Stromal cell of bone marrow (primary cell): ENCODE data around the gene AFG1L.
"Not testable (repeated sequence)": the region's sequence is repeated elsewhere in the genome, so short reads cannot be mapped to it uniquely, and the experiment has no call there.

Experiments used
- DNase-seq: peaks from one replicate; pipeline ENCODE4 v3.0.0-alpha.2; 2012; ENCODE audit warnings: low read depth

AFG1L gene

DNA sequence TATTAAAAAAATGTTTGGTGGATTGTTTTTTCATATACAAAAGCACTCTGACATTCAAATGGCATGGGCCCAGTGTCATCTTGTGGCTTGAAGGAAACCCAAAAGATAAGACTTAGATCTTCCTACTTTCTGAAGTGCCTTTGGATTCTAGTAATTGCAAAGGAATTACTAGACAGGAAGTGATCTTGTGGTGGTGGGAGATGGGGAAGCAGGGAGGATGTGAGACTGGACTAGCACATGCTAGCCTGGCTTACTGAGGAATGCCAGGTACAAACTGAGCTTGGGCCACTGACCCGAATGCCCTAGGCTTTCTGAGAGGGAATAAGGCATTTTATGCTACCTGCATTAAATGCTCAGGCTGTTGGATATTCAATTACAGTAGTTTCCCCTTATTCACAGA, 59.0 kb downstream of the AFG1L start:
- no peak for DNase-seq

DNA sequence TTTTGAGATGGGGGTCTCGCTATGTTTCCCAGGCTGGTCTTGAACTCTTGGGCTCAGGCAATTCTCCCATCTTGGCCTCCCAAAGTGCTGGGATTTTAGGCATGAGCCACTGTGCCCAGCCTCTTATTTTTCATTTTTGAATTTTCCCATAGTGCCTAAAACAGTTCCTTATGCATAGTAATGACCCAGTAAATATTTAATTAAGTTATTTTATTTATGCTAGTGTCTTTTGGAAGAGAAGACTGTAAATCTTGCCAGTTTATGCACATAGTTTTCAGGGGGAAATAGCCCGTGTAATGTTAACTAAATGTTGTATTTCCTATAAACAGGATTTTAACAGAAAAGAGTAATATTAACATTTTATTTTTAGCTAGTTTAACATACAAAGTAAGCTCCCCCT, 60.3 kb downstream of the AFG1L start:
- no peak for DNase-seq

DNA sequence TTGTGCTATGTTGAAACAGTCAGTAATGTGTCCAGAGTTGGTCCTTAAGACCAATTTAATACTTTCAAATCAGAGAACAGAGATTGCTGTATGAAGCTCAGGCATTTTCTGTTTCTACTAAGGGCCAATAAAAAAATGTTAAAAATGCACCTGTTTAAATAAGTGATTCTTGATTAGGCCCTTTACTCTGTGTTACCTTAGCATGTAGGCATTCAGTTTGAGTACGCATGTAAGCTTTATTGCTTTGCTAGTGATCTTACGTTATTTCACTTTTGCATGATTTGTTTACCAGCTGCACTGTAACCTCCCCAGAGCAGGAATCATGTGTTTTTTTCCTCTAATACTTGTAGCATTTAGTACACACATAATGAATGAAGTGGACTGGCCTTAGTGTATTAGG, 61.0 kb downstream of the AFG1L start:
- DNase-seq, result no peak

DNA sequence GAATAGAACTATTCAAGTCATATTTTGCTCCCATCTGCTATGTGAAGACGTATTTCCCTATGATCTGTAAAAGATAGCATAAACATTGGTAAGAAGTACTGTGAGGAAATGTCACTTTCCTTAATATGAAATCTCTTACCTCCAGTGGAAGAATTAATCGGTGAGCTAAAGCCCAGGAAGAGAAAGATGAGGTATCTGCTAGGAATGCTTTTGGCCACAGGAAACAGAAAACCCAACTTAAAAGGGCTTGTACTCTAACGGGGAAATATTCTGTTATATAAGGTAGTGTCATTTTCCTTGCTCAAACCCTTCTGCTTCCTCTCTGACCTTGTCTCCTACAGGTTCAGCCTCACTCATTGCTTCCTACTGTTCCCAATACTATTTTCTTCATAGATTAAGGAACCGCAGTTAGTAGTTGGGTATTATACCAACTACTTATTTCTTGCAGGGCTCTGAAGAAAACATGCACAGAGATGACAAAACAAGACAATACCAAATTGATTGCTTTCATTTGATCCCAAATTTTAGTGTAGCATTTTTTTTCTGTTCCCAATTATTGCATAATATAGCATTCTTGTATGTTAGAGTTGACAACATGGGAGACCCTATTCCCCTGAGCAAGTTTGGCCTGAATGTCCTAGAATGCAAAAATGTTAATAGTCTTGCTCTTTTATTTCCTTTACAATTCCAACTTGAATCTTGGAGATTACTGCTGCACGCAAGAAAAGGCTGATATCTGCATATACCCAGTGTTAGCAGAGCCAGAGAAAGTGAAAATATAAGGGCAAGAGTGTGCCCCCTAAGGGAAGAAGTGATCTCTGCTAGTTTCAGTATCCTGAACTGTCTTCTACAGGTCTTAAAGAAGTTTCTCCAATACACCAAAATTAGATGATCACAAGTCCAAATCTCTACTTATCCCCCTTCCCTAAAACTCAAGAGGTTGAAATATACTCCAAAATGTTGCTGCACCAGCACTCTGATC, 65.3 kb downstream of the AFG1L start:
- DNase-seq, result no peak

DNA sequence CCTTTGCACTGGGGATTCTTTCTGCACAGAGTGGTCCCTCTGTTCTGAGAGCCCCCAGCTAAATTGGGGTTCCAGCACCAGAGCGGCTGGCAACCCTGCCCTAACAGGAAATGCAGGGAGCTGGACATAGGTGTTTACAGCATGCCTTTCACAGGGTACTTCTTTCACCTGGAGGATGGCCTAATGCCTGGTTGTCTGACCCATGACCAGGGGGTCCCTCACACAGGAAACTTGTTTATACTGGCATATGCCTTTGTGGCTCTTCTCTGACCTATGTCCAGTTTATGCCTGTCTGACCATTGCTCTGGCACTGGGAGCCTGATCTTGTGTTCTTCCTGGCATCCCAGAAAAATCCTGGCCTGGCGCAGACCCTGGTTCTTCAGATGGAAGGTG, 66.1 kb downstream of the AFG1L start:
- no peak for DNase-seq

DNA sequence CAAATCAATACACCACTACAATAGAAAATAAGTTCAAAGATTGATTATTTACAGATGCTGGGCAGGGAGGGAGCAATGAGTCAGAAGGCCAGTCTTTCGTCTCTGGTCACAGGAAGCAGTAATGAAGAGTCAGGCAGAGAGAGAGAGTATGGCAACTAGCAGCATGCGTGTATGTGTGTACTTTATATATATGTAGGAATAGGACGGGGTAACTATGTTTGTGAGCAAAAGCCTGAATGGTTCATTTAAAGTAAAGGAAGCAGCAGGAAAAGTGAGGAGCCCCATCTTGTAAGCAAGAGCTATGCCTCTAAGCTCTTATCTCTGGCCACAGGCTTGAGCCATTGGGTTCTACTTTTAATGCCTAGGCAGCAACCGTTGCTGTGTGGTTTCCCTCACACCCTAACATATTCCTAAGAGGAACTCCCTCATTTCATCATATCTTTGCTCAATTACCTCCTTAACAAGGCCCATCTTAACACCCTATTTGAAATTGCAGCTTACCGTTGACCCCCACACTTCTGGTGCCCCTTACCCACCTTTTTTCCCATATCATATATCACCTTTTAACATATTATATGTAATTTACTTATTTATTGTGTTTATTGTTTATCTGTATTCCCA, 66.6 kb downstream of the AFG1L start:
- DNase-seq, result no peak

DNA sequence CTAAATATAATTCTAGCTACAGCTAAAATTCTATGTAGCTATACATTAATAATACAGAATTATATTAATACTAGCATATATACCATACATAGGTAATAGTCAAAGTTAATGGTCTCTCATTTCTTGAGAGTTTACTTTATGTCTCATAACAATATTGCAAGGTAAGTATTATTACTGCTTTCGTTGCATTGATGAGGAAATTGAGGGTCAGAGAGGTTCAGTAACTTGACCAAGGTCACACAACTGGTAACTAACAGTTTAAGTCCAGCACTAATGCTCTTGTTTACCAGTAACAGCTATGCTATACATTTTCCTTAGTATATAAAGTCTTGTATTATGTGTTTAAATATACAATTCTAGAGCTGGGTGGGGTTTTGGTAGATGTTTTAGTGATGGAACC, 67.6 kb downstream of the AFG1L start:
- no peak for DNase-seq

- no peak for DNase-seq
Observed at GRCh38 chr6:108363113-108363512, 68.3 kb downstream of the AFG1L start.

DNA sequence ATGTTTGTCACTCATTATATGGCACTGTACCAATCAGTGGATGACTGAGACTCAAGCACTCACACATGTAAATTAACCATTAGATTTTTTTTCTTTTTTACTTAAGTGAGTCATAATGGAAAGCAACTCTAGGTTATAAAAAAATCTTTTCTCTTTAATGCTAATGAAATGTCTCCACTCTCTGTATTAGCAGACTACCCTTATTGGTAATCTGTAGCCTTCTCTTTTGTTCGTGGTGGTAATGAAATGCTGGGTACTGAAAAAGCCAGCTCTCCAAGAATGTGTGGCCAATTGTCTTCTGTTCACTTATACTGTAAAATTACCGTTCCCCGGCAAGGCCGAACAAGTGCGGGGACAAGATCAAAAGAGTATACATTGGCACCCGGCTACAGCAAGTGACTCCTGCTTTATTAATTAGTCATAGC, 69.0 kb downstream of the AFG1L start:
- DNase-seq, result no peak

GRCh38 chr6:108364470-108364869, 69.6 kb downstream of the AFG1L start:
- no peak for DNase-seq

GRCh38 chr6:108365478-108365877, 70.6 kb downstream of the AFG1L start:
- DNase-seq, result no peak

DNA sequence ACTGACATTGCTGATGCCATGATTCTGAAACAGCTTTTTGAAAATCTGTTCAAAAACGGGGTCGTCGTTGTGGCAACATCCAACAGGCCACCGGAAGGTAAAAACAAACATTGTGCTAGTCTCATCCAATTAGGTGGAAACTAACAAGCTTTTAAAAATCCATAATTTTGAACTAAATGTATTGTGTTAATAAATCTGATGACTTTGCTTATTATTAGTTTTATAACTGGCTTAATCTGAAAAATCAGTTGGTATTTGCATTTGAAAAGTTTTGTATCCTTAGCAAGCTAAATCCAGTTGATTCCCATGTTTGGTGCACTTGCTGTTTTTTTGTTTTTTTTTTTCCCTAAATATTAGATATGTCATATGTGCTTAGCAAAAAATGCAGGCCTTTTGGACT, 71.4 kb downstream of the AFG1L start:
- no peak for DNase-seq

DNA sequence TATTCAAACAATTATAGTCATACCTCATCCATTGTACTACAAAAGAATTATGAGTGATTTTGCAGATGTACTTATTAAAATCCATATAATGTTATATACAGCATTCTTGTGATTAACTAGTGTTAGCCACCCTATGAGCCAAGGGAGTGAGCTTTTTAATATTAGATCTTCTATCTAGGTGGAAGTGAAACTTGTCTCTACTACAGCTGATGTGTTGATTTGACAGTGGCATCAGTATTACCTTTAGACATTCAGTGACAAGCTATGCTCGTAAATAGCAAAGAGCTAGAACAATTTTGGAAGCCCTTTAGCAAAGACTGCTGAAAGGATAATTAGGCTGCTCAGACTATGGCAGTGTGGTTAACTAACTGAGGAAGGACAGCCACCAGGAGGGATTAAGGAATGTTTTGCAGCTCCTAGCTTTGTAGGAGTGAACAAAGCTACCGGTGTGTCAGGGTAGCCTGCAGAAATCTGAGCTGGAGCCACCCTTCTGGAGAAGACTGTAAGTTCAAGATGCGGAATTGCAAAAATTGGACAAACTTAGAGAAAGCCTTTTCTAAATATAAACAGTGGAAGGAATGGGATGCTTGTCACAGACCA, 73.7 kb downstream of the AFG1L start:
- DNase-seq, result no peak

GRCh38 chr6:108380876-108381275, 86.0 kb downstream of the AFG1L start:
- no peak for DNase-seq

DNA sequence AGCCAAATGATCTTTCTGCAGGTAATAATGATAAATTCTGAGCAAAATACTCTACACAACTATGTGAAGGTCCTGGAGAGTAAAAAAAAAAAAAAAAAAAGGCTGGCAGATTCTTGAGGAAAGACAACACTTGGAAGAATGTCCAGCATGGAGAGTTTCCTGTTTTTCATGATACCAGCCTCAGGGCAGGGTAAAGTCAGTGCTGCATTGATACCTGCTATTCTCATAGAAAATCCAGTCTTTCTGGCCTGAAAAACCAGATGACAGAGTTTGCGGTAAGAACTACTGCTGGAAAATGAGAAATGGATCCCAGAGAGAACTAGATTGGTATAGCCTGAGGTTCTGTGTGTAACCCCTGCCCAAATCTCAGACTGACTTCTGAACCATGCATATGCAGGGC, 89.1 kb downstream of the AFG1L start:
- no peak for DNase-seq

DNA sequence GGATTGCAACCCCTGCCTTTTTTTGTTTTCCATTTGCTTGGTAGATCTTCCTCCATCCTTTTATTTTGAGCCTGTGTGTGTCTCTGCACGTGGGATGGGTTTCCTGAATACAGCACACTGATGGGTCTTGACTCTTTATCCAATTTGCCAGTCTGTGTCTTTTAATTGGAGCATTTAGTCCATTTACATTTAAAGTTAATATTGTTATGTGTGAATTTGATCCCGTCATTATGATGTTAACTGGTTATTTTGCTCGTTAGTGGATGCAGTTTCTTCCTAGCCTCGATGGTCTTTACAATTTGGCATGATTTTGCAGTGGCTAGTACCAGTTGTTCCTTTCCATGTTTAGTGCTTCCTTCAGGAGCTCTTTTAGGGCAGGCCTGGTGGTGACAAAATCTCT, 94.3 kb downstream of the AFG1L start:
- not testable (repeated sequence) for DNase-seq

- DNase-seq, result no peak
Observed at GRCh38 chr6:108395297-108395696, 100.4 kb downstream of the AFG1L start.

GRCh38 chr6:108403236-108403635, 108.4 kb downstream of the AFG1L start:
- DNase-seq, result no peak

- DNase-seq, result no peak
Observed at GRCh38 chr6:108406943-108407342, 112.1 kb downstream of the AFG1L start.

- peak; percentile 11 for DNase-seq
Observed at GRCh38 chr6:108407904-108408827, 113.3 kb downstream of the AFG1L start.

- DNase-seq, result no peak
Observed at GRCh38 chr6:108408861-108409260, 114.0 kb downstream of the AFG1L start.
